ENCODE measurements around the gene XRCC4.
"Not testable (repeated sequence)": the region's sequence is repeated elsewhere in the genome, so short reads cannot be mapped to it uniquely, and the experiment has no call there.

GRCh38 chr5:83257684-83258083 is 180.3 kb downstream of the XRCC4 start:
- not testable (repeated sequence) for TF ChIP-seq ZNF416 (tag by site-specific recombination; IDR thresholded peaks at IDR 0.05); ZNF133 (tag by site-specific recombination; IDR thresholded peaks at IDR 0.05); ZNF473 (tag by site-specific recombination; IDR thresholded peaks at IDR 0.05); ZNF274 (IDR thresholded peaks at IDR 0.05; ENCODE audit: low read length); ZNF274 (tag by site-specific recombination; IDR thresholded peaks at IDR 0.05; ENCODE audit: borderline replicate concordance); CTCF (tag by site-specific recombination; IDR thresholded peaks at IDR 0.05); ZFP37 (tag by site-specific recombination; IDR thresholded peaks at IDR 0.05); MZF1 (tag by site-specific recombination; IDR thresholded peaks at IDR 0.05; ENCODE audit: borderline replicate concordance); ZNF707 (tag by site-specific recombination; IDR thresholded peaks at IDR 0.05); ZBTB26 (tag by site-specific recombination; optimal IDR thresholded peaks at IDR 0.05); ZXDB (tag by site-specific recombination; IDR thresholded peaks at IDR 0.05); YY1 (tag by site-specific recombination; IDR thresholded peaks at IDR 0.05)
